GM08714 (cell line): ENCODE data around the gene ZBED5.
A peak's percentile ranks its signal among the peaks of the same experiment; 100 is the strongest.
"Not testable (repeated sequence)": the region's sequence is repeated elsewhere in the genome, so short reads cannot be mapped to it uniquely, and the experiment has no call there.

Experiments
- H3K4me3 ChIP-seq: fragments of 200-500 bp; sonication (Bioruptor generic); 2 replicates; pipeline ENCODE4 v1.5.1; 2014; ENCODE audit warnings: mild to moderate bottlenecking, low read length, inconsistent platforms
- ZNF274 ChIP-seq: IDR thresholded peaks from 2 replicates; pipeline ENCODE4 v1.6.1; 2012; ENCODE audit warnings: mild to moderate bottlenecking, low read depth, low read length

ZBED5 gene

GRCh38 chr11:10828402-10828801, 29.5 kb downstream of the ZBED5 start:
- H3K4me3 ChIP-seq = no peak overlapping the region
- TF ChIP-seq ZNF274 = no peak

GRCh38 chr11:10824888-10825287, 33.0 kb downstream of the ZBED5 start:
- no peak for TF ChIP-seq ZNF274
- H3K4me3 ChIP-seq = no peak overlapping the region; the same call in 1 of the 2 replicates

GRCh38 chr11:10823152-10823579, 34.7 kb downstream of the ZBED5 start:
- TF ChIP-seq ZNF274 = no peak
- H3K4me3 ChIP-seq = no peak overlapping the region

- not testable (repeated sequence) for H3K4me3 ChIP-seq
These were observed 35.4 kb downstream of the ZBED5 start for GRCh38 chr11:10822491-10822890.

- H3K4me3 ChIP-seq = no peak overlapping the region
- no peak for TF ChIP-seq ZNF274
These were observed 39.3 kb downstream of the ZBED5 start for GRCh38 chr11:10818594-10818993.

GRCh38 chr11:10813945-10814344, 43.9 kb downstream of the ZBED5 start:
- no peak for TF ChIP-seq ZNF274
- no peak overlapping the region for H3K4me3 ChIP-seq

GRCh38 chr11:10809373-10810160, 48.3 kb downstream of the ZBED5 start:
- peak overlapping the region; percentile 70 for H3K4me3 ChIP-seq
- TF ChIP-seq ZNF274 = no peak

- peak within 1 kb of the TSS; percentile 99 for H3K4me3 ChIP-seq
- TF ChIP-seq ZNF274 = no peak
These were observed 49.1 kb downstream of the ZBED5 start, which contains the start of gene EIF4G2 for GRCh38 chr11:10808553-10809372. Gene EIF4G2, minus strand, starts transcription at chr11:10808926.

- no peak for TF ChIP-seq ZNF274
These were observed 49.7 kb downstream of the ZBED5 start for GRCh38 chr11:10808235-10808552.

GRCh38 chr11:10807493-10808234, 50.2 kb downstream of the ZBED5 start:
- no peak for TF ChIP-seq ZNF274
- H3K4me3 ChIP-seq = peak overlapping the region; percentile 99

More at GRCh38 chr11:10808235-10808552, 49.7 kb downstream of the ZBED5 start:
- H3K4me3 ChIP-seq = peak overlapping the region; percentile 99

GRCh38 chr11:10806206-10806605, 51.6 kb downstream of the ZBED5 start:
- H3K4me3 ChIP-seq = peak overlapping the region; percentile 29; the same call in 1 of the 2 replicates
- TF ChIP-seq ZNF274 = no peak

- TF ChIP-seq ZNF274 = no peak
- H3K4me3 ChIP-seq = 0 out of 2 replicates have a peak overlapping the region, but pooled peaks have one; percentile 29
These were observed 52.1 kb downstream of the ZBED5 start for GRCh38 chr11:10805741-10806140.

- no peak for TF ChIP-seq ZNF274
- H3K4me3 ChIP-seq = no peak overlapping the region
These were observed 54.2 kb downstream of the ZBED5 start for GRCh38 chr11:10803676-10804075.
